Measurements from ENCODE around the gene AP4M1.

DNA sequence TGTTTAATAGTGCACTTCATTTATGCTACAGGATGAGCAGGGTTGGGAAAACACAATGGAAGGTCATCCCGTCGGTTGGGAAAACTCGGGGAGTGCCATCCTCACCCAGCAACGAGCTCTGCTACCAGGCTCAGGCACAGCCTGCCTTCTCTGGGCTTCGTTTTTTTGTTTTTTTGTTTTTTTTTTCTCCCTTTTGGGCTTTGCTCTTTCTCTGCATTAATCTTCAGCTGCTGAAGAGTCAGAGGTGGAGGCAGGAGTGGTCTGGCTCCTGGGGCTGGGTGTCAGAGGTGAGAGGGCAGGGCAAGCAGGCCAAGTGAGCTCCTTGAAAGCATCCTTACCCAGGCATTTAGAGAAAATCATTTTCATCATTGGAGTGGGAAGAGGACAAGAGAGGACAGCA lies 31.5 kb upstream of the AP4M1 start:
- TF ChIP-seq, protein P1, sequence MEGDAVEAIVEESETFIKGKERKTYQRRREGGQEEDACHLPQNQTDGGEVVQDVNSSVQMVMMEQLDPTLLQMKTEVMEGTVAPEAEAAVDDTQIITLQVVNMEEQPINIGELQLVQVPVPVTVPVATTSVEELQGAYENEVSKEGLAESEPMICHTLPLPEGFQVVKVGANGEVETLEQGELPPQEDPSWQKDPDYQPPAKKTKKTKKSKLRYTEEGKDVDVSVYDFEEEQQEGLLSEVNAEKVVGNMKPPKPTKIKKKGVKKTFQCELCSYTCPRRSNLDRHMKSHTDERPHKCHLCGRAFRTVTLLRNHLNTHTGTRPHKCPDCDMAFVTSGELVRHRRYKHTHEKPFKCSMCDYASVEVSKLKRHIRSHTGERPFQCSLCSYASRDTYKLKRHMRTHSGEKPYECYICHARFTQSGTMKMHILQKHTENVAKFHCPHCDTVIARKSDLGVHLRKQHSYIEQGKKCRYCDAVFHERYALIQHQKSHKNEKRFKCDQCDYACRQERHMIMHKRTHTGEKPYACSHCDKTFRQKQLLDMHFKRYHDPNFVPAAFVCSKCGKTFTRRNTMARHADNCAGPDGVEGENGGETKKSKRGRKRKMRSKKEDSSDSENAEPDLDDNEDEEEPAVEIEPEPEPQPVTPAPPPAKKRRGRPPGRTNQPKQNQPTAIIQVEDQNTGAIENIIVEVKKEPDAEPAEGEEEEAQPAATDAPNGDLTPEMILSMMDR (IDR thresholded peaks at IDR 0.05; ENCODE audit: low read length), result no peak
- TF ChIP-seq EZH2 (optimal IDR thresholded peaks at IDR 0.05; ENCODE audit: low read depth, low read length), result no peak
- TF ChIP-seq EZH2phosphoT487 (IDR thresholded peaks at IDR 0.05; ENCODE audit: low read length), result no peak

All from MM.1S (cell line).